ENCODE results near the gene OPRM1.
"Not testable (repeated sequence)": the region's sequence is repeated elsewhere in the genome, so short reads cannot be mapped to it uniquely, and the experiment has no call there.

The OPRM1 gene

DNA sequence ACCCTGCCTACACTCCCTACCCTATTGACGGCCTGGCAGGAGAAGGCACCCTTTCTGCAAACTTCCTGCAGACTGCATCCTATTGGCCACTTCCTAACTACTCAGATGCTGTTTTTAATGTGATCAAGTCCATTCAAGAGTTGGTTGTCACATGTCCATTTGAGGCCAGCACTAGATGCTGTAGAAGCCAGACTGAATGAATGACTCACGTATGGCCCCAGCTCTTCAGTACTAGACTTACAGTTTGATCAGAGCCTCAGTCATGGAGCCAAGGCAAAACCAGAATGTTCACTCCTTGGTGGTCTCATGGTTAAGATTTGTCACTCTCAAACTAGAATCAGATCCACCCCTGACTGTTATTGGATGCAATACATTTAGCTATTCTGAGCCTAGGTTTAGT, 101.7 kb downstream of the OPRM1 start:
- DNase-seq (ENCODE audit: low read depth in 2 of 2) = no peak

DNA sequence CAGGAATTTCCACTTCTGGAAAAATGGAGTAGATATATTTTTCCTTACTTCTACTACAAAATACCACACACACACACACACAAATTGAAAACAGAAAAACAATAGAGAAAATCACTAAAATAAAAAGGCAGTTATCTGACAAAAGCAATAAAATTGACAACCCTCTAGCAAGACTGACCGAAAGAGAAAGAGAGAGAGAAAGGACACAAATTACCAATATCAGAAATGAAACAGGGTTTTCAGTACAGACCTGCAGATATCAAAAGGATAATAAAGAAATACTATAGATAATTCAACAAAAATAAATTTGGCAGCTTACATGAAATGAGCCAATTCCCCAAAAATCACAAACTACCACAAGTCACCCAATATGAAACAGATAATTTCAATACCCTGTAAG, 104.7 kb downstream of the OPRM1 start:
- DNase-seq (ENCODE audit: low read depth in 2 of 2) = no peak

DNA sequence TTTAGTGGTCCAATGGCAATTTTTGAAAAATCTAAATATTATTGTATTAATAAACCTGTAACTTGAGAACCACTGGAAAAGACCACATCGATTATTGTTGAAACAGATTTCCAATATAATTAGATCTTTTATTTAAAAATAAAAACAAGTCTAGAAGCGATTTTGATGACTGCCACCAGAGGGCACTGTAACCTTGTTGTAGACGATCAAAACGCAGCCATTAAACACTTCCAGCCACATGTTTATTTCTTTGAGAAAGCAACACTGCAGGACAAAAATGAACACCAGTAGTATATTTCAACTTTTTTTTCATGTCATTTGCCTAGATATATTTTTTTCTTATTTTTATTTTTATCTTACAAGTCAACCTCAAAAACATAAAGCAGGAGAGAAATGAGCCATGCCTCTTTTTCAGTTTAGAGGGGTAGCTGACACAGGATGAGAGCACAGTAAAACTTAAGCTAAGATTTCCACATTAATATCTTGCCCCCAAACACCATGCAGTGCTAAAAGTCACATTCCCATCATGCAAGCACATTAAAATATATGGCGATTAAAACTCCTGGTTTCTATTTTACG, 115.4 kb downstream of the OPRM1 start:
- peak; percentile 24 to 68 for DNase-seq (ENCODE audit: low read depth in 2 of 2)

DNA sequence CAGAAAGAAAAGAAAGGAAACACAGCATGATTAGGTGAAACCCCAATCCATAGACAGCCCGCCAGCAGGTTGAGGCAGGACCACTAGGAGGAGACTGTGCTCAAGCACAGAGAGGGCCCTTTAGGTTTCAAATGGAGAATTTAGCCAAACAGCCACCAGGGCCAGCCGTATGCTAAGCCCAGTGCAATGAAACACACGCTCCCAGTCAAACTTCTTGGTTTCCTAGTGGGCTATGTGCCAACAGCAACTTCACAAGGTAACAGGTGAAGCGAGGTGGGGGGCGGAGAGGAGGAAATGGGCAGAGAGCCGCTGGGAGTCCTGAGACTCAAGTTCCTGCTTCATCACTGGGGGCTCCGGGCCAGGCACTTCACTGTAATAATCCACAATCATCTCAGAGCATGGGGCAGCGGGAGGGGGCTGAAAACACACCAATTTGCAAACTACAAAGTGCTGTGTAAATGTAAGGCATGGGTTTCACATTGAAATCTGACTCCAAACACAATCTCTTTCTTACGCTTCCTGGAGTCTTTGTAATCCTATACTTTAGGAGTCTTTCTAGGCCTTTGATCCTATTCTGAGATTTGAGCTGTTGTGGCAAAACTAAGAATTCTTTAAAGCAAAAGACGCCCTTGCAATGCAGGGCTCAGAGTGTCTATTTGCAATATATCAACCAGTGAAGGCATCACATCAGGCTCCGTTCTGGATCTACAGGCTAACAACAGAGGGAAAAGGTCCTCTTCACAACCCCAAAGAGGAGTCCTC, 117.3 kb downstream of the OPRM1 start:
- DNase-seq (ENCODE audit: low read depth in 2 of 2) = peak; percentile 25 to 46

DNA sequence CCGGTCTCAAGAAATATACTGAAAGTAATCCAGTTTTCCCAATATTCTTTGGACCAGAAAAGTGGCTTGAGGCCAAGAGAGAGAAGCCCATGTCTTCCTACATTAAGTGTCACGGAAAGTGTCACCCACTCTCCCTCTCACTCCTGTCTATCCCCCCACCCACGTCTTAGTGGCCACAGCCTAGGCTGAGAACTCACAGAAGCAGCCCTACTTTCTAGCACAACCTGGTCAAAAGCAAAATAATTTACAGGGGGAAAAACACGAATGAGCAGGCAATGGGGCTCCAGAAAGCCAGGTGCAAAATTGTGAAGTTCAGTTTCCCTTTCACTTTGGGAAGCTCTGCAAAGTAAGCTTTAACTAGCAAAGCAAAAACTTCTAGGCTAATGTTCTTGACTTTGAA, 118.0 kb downstream of the OPRM1 start:
- peak in 1 of 2 donors; percentile 14 for DNase-seq (ENCODE audit: low read depth in 2 of 2)

DNA sequence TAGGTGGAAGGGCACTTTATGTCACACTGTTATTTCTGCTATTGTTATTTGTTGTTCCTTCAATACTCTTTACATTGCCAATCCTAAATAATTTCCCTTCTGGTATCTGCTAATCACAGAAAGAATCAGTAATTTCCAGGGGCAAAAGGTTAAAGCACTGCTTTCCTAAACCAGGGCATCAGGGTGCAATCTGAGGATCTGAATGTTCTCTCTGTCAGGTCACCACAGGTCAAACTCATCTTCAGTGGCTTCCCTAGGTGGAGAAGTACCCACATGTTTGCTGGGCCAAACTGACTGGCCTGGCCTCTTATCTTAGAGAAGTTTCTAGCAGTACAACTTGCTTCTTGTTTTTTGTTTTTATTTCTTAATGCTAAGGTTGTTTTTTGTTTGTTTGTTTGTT, 118.7 kb downstream of the OPRM1 start:
- DNase-seq (ENCODE audit: low read depth in 2 of 2) = no peak

DNA sequence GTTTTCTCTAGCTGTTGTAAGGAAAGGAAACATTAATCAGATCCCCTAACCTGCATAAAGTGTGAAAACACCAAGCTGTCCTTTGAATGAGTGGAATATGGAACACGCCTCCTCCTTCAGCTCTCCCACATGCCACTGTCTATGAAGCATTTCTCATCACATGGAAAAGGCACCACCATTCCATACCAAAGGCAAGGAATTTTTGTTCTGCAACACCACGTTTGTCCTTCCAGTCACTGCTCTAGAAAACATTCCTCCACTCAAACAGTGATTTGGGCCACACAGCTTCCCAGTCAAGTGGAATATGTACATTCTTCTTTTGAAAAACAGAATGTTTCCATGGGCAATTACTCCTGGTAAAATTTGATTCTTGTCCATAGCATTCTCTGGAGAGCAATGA, 120.1 kb downstream of the OPRM1 start:
- DNase-seq (ENCODE audit: low read depth in 2 of 2) = no peak

DNA sequence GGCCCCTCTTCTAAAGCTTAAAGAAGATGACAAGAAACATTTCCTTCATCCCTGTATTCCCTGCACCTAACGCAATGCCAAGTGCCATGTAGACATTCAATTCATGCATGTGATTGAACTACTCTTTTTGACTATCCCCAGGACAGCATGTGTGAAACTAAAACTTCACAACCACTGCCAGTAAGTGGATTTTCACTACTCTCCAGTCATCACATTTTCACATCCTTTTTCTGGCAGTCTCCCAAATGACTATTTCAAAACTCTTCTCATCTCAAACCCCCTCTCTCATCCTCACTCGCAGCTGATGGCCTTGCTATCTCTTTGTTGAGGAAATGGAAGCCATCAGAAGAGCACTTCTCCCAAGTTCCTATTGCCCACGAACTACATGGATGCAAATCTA, 122.6 kb downstream of the OPRM1 start:
- DNase-seq (ENCODE audit: low read depth in 2 of 2) = no peak

DNA sequence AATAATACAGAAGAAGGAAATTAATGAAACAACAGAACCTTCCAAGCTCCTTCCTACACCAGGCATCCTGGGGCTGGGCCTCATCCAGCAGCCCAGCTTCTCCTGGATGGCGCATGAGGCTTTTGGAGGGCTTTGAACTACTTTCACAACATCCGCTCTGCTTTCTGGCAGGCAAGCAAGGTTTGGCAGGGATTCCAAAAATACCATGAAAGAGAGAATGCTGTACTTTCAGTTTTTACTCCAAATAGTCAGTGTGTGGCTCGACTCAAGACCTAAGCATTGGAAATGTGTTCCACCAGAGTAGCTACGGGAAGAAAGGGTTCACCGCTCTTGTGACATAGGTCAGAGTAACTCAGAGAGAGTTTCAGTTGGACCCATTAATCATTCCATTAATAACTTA, 125.4 kb downstream of the OPRM1 start:
- DNase-seq (ENCODE audit: low read depth in 2 of 2) = no peak

DNA sequence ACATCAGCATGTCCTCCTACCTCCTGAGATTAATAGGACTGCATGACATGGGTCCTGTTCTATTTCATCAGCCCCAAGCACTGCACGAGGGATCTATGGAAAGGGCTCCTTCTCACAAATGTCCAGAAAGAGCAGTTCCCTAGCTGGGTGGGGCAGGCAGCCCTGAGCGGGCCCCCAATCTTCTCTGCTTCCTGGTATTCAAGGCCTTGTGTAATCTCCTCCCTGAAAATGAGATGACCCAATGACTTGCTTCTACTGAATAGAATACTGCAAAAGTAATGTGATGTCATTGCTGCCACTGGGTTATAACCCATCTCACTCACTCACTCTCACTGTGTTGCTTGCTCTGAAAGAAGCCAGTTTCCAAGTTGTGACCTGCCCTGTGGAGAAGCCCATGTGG, 126.4 kb downstream of the OPRM1 start:
- no peak for DNase-seq (ENCODE audit: low read depth in 2 of 2)

DNA sequence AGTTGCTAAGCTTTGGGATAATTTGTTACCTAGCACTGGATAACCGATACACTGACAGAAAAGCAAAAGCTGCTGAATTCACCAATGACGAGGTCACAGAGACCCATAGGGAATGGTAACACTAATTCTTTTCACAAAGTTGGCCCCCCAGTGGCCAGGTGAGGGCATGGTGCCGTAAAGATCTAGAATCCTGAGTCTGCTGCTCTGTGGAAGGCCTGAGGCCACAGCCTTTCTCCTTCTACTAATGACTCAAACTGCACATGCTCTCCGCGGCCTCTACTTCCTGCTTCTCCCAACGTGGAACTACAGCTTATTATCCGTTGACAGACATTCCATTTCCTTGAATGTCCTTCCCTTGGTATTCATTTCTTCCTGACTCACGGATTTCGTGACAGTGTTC, 127.1 kb downstream of the OPRM1 start:
- no peak for DNase-seq (ENCODE audit: low read depth in 2 of 2)

DNA sequence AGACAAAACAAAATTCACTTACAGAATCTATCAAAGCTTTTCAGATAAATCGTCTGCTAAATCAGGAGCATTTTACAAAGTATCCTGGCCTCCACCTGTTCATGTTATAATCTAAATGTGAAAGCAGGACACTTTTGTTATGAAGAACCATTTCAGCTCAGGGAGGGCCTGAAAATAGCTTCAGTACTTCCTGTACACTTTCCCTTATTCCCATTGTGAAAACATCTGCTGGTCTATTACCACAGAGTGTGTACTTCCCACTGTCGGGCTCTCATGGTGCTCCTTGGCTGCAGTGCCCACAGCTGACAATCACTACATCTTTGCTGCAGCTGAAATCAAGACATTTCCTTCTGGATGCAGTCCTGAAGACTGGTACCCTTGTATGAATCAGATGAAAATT, 128.1 kb downstream of the OPRM1 start:
- no peak for DNase-seq (ENCODE audit: low read depth in 2 of 2)

DNA sequence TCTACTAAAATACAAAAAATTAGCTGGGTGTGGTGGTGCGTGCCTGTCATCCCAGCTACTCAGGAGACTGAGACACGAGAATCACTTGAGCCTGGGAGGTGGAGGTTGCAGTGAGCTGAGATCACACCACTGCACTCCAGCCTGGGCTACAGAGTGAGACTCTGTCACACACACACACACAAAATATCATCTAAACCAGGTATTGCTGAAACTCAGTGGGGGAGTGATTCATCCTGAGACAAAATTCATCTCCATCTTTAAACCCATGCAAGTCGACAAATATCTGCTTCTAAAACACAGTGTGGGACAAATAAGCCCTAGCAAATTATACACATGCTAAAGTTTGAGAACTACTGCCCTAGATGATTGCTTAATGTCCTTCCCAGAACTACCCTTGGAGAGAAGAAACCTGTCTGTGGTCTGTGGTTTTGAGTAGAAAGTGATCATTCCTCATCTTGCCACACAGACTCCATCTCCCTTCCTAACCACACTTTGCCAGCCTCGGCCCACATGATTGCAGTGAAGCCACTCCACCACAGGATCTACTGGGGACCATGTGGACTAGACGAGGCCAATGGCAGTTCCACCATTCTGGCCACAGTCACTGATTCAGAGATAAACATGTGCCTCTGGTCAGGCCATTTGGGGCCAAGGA, 130.3 kb downstream of the OPRM1 start:
- DNase-seq (ENCODE audit: low read depth in 2 of 2) = no peak

DNA sequence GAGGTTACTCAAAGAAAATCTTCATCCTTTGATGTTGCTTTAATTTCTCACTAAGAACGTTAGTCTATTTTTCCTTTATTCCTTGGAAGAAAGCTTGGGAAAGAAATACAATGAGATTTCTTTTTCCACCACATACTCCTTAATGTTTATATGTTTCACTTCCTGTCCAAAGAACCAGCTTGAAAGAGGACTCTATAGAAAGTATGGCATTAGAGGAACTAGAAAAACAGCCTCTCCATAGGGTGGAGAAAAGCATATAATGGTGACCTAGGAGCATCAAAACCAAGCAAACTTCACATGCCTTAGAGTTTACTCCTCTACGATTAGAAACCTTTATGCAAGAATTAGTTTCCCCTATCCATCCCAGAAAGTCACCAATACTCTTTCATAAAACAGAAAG, 131.1 kb downstream of the OPRM1 start:
- DNase-seq (ENCODE audit: low read depth in 2 of 2) = no peak

DNA sequence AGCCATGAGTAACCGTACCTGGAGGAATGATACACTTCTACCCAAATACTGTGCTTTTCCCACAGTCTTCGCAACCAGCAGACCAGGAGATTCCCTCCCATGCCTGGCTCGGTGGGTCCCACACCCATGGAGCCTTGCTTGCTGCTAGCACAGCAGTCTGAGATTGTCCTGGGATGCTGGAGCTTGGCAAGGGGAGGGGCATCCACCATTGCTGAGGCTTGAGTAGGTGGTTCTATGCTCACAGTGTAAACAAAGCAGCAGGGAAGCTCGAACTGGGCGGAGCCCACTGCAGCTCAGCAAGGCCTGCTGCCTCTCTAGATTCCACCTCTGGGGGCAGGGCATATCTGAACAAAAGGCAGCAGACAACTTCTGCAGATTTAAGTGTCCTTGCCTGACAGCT, 133.4 kb downstream of the OPRM1 start:
- DNase-seq (ENCODE audit: low read depth in 2 of 2) = not testable (repeated sequence)

DNA sequence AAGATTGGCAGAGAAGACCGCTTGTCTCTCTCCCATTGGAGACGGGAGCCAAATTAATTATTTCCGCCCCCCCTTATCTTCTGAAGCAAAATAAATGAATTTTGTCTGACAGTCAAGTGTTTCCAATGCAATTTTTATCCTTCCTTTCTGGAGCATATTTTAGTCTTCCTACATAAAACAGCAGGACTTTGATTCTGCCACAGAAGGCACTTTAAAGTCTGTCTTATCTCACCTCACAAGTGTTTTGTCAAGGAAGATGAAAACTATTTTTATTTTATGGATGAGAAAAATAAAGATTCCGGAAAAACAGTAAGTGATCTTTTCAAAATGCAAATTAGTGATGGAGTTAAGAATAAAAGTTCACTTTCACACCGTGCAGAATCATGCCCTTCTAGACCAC, 140.4 kb downstream of the OPRM1 start:
- DNase-seq (ENCODE audit: low read depth in 2 of 2) = no peak

DNA sequence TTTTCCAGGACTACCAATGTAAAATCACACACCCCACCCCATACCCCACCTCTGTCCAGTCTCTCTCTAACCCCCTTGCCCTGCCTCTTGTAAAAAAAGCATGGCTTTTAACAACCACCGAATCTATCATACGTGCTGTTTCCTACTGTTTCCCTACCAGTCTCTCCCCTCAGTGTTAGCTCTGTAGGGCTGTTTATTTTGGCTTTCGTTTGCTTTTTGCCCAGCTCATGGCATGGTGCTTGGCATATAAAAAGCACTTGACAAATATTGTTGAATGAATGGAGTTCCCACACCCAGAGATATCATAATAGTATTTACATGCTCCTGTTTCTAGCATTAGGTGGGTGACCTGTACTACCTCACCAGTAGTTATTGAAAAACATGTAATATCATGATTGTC, 148.2 kb downstream of the OPRM1 start:
- DNase-seq (ENCODE audit: low read depth in 2 of 2) = no peak

DNA sequence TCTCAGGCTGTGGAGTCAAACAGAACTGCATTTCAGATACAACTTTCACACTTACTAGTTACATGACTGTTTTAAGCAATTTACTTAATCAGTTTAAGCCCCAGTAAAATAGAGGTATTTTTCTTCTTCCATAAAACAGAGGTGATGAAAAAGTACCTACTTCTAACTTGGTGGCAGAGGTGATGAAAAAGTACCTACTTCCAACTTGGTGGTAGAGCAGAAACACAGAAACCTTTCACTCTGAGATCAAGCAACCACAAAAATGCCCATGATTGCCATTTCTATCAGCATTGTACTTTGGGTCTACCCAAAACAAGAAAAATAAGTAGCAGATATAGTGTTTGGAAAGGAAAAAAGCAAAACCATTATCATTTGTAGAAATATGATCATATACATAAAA, 148.7 kb downstream of the OPRM1 start:
- DNase-seq (ENCODE audit: low read depth in 2 of 2) = no peak

DNA sequence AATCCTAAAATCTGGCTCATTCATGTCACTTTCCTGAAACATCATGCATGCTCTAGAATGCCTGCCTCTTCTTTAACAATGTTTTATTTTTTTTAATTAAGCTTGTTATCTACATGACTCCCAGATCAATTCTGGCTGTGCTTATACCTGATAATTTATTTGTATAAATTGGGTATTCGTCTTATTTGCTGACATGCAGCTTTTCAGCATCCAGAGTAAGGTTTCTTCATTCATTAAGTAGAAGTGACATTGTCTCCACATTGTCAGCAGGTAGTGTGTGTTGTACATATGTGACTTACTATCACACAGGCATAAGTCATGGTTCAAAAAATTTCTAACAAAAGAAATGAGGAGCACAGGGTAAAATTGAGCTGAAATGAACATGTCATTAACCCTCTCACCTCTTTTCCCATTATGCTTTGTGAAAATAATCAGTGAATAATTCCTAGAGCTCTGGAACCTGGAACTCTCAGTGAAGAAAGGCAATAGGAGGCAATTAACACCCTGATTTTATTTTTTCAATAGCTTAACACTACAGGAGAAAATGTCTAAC, 157.4 kb downstream of the OPRM1 start:
- no peak for DNase-seq (ENCODE audit: low read depth in 2 of 2)

DNA sequence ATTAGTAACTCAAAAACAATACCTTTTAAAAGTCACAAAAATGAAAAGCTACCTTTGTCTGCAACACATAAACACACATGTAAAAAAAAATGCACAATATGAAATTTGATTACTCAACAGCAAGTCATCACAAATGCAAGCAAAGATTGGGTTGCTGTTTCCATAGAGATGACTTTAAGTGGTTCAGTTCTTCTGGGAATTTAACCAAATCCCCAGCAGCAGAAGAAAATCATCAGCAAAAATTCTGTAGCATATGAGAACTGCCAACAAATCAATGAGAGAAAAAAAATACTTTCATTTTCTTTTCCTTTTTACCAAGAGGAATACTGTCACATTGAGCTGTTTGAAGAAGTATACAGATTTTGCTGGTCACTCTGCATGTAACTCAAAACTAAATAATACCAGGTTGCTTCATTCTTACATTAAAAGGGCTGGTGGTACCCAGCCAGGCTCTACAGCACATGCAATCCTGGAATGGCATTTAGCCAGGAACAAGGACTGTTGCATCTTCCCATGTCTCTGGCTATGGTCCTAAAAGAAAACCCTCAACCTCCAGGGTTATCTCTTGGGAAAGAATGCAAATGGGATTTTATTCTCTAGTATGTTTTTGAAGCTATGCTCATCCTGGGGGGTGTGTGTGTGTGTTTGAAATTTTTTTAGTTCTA, 158.3 kb downstream of the OPRM1 start:
- DNase-seq (ENCODE audit: low read depth in 2 of 2) = no peak

DNA sequence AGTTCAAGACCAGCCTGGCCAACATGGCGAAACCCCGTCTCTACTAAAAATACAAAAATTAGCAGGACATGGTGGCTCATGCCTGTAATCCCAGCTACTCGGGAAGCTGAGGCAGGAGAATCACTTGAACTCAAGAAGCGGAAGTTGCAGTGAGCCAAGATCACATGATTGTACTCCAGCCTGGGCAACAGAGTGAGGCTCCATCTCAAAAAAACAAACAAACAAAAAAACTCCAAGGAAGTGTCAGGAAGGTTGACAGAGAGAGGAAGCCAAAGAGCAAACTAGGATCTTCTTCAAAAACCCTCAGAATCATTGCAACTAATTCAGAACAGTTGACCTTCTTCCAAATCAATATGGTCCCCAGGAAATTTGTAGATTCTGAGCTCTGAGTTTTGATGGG, 162.6 kb downstream of the OPRM1 start:
- DNase-seq (ENCODE audit: low read depth in 2 of 2) = not testable (repeated sequence)

DNA sequence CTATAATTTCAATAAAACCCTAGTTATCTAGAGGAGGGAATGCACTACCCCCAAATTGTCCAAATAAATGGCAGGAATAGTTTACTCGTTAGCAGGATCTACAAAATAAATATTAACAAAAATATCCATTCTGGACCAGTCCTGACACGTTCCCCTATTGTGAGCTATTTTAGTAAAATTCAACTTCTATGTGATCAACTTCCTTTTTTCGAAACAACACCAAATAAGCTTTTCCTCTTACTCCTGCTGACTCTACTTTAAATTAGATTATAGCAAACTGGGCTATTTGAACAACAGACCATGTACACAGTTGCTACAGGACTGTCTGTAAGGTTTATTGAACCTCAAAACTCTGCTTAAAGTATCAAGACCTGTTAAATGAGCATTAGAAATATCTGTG, 163.3 kb downstream of the OPRM1 start:
- DNase-seq (ENCODE audit: low read depth in 2 of 2) = no peak

DNA sequence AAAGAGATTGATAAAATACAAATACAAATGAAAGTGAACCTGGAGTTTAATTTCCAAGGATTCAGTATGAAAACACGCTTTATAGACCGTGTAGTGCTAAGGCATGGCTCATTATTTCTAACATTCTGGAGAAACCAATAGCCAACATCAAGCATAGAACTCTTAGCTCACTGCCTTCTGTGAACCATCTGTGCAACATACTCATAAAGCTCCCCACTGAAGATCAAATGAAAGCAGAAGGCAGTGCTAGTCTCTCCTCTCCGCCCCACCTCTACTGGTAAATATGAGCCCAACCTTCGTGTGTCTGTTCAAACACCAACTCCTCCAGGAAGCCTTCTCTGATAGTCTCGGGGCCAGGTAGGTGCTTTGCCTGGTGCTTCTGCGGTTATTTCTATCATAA, 163.9 kb downstream of the OPRM1 start:
- no peak for DNase-seq (ENCODE audit: low read depth in 2 of 2)
